H1 (cell line): ENCODE measurements around the gene FIG4. TPM values are rescaled to one million over a fixed set of nuclear protein-coding genes. Genes with fewer than 3 reads are reported as not detected.

ENCODE experiments used
- CTCF ChIA-PET: fragments of 300-600 bp; sonication (Branson Sonifier 250); formaldehyde crosslinking; loops from one replicate; lab custom pipeline; 2021; ENCODE audit not compliant: partially characterized antibody; lab: Charles Lee
- POLR2A ChIA-PET: fragments of 300-600 bp; sonication (Branson Sonifier 250); formaldehyde crosslinking; loops from one replicate; lab custom pipeline; 2021; ENCODE audit warnings: inconsistent platforms; ENCODE audit not compliant: partially characterized antibody; lab: Charles Lee
- DNase-seq, 2 experiments: peaks; one replicate each; pipeline versions ENCODE4 v3.0.0 to v3.0.0-alpha.2; 2010 to 2022; ENCODE audit warnings: low spot score in 2 of 2, low read depth in 1 of 2, mixed read lengths in 1 of 2
- FAIRE-seq: peaks from 2 replicates; lab custom pipeline; 2011; peaks lifted over from hg19 to GRCh38; lab: Jason Lieb, UNC
- H2AFZ ChIP-seq: 2 replicates; pipeline ENCODE4 v1.8.1; 2012; ENCODE audit warnings: low read length, inconsistent platforms
- H2AK5ac ChIP-seq: 2 replicates; pipeline ENCODE4 v1.6.1; 2013; ENCODE audit warnings: low read depth, low read length
- H2BK120ac ChIP-seq: replicated peaks from 2 replicates; pipeline ENCODE3; 2013; ENCODE audit warnings: low read depth, low read length, inconsistent platforms
- H2BK12ac ChIP-seq: 2 replicates; pipeline ENCODE4 v1.6.1; 2013; ENCODE audit warnings: low read depth, low read length
- H2BK15ac ChIP-seq: 2 replicates; pipeline ENCODE4 v1.6.1; 2013; ENCODE audit warnings: low read length
- H2BK20ac ChIP-seq: 2 replicates; pipeline ENCODE4 v1.6.1; 2013; ENCODE audit warnings: low read length
- H2BK5ac ChIP-seq: 2 replicates; pipeline ENCODE4 v1.6.1; 2013; ENCODE audit warnings: low read depth, low read length
- H3K14ac ChIP-seq: 2 replicates; pipeline ENCODE4 v1.6.1; 2013; ENCODE audit warnings: inconsistent platforms; ENCODE audit not compliant: insufficient read length
- H3K18ac ChIP-seq: 2 replicates; pipeline ENCODE4 v1.6.1; 2013; ENCODE audit warnings: low read length; ENCODE audit errors: extremely low read depth
- H3K23ac ChIP-seq: 2 replicates; pipeline ENCODE4 v1.6.1; 2013; ENCODE audit warnings: inconsistent platforms; ENCODE audit not compliant: insufficient read length
- H3K23me2 ChIP-seq: 2 replicates; pipeline ENCODE4 v1.6.1; 2013; ENCODE audit warnings: low read depth, low read length
- H3K27ac ChIP-seq: 2 replicates; pipeline ENCODE4 v1.6.1; 2011; ENCODE audit warnings: low read depth, low read length, inconsistent platforms
- H3K27me3 ChIP-seq, 4 experiments: replicated peaks in 1 of 4; 1 replicate in 1 of 4; 2 replicates in 3 of 4; pipeline versions ENCODE4 v1.6.1 to v1.8.1; 2011 to 2013; ENCODE audit warnings: low read length in 3 of 4, mild to moderate bottlenecking in 3 of 4, inconsistent platforms in 2 of 4, mixed read lengths in 2 of 4, moderate library complexity in 1 of 4; ENCODE audit not compliant: control insufficient read depth in 3 of 4, insufficient read depth in 3 of 4; ENCODE audit errors: extremely low read depth in 1 of 4
- H3K36me3 ChIP-seq, 4 experiments: 2 replicates each; pipeline versions ENCODE4 v1.6.1 to v1.8.1; 2011 to 2013; ENCODE audit warnings: mild to moderate bottlenecking in 4 of 4, low read length in 3 of 4, moderate library complexity in 2 of 4, control low read depth in 1 of 4, inconsistent platforms in 1 of 4; ENCODE audit not compliant: insufficient read depth in 4 of 4, control insufficient read depth in 2 of 4
- H3K4ac ChIP-seq: replicated peaks from 2 replicates; pipeline ENCODE3; 2013; ENCODE audit warnings: low read length, low read depth, mixed read lengths, inconsistent platforms; ENCODE audit not compliant: insufficient read length
- H3K4me1 ChIP-seq, 4 experiments: replicated peaks in 1 of 4; 1 replicate in 1 of 4; 2 replicates in 3 of 4; pipeline versions ENCODE4 v1.6.1 to v1.8.1; 2011 to 2013; ENCODE audit warnings: low read length in 3 of 4, inconsistent platforms in 2 of 4, mixed read lengths in 1 of 4; ENCODE audit not compliant: insufficient read depth in 4 of 4, control insufficient read depth in 3 of 4
- H3K4me2 ChIP-seq, 2 experiments: 2 replicates each; pipeline versions ENCODE4 v1.6.1 to v1.8.1; 2011 to 2013; ENCODE audit warnings: low read depth in 2 of 2, low read length in 2 of 2, control low read depth in 1 of 2, inconsistent platforms in 1 of 2, mild to moderate bottlenecking in 1 of 2; ENCODE audit not compliant: insufficient read depth in 1 of 2
- H3K4me3 ChIP-seq, 4 experiments: fragments of 200-600, 300-600 bp in 1 of 4; sonication (generic), shearing (Covaris generic), sonication (Bioruptor Twin) in 1 of 4; 2 replicates each; pipeline versions ENCODE4 v1.5.1 to v1.8.1; 2011 to 2016; ENCODE audit warnings: low read length in 4 of 4, low read depth in 3 of 4, control low read depth in 2 of 4, inconsistent platforms in 2 of 4, mild to moderate bottlenecking in 2 of 4, mixed read lengths in 1 of 4, moderate library complexity in 1 of 4; ENCODE audit not compliant: insufficient read depth in 2 of 4; ENCODE audit errors: extremely low read depth in 1 of 4
- H3K56ac ChIP-seq: replicated peaks from 2 replicates; pipeline ENCODE3; 2013; ENCODE audit warnings: low read depth, mild to moderate bottlenecking, mixed read lengths, low read length, inconsistent platforms; ENCODE audit not compliant: insufficient read length
- H3K79me1 ChIP-seq: 2 replicates; pipeline ENCODE4 v1.6.1; 2013; ENCODE audit warnings: low read depth, low read length, control low read depth
- H3K79me2 ChIP-seq, 2 experiments: 2 replicates each; pipeline versions ENCODE4 v1.6.1 to v1.8.1; 2012 to 2013; ENCODE audit warnings: low read length in 2 of 2, mild to moderate bottlenecking in 2 of 2, inconsistent platforms in 1 of 2; ENCODE audit not compliant: insufficient read depth in 2 of 2, control insufficient read depth in 1 of 2
- H3K9ac ChIP-seq, 4 experiments: replicated peaks in 1 of 4; 1 replicate in 1 of 4; 2 replicates in 3 of 4; pipeline versions ENCODE4 v1.6.1 to v1.8.1; 2011 to 2013; ENCODE audit warnings: low read depth in 3 of 4, low read length in 3 of 4, control low read depth in 2 of 4, mild to moderate bottlenecking in 2 of 4, moderate library complexity in 2 of 4, inconsistent platforms in 1 of 4; ENCODE audit errors: extremely low read depth in 1 of 4
- H3K9me3 ChIP-seq, 2 experiments: 2 replicates each; pipeline versions ENCODE4 v1.6.1 to v1.8.1; 2012 to 2013; ENCODE audit warnings: mild to moderate bottlenecking in 2 of 2, moderate library complexity in 2 of 2, control low read depth in 1 of 2, inconsistent platforms in 1 of 2, low read depth in 1 of 2, low read length in 1 of 2, mixed read lengths in 1 of 2; ENCODE audit not compliant: insufficient read depth in 2 of 2
- H4K20me1 ChIP-seq, 2 experiments: replicated peaks in 1 of 2; 2 replicates each; pipeline versions ENCODE3 to v1.8.1; 2011 to 2013; ENCODE audit warnings: inconsistent platforms in 2 of 2, low read length in 2 of 2, mild to moderate bottlenecking in 1 of 2; ENCODE audit not compliant: insufficient read depth in 2 of 2, control insufficient read depth in 1 of 2
- H4K5ac ChIP-seq: 2 replicates; pipeline ENCODE4 v1.6.1; 2013; ENCODE audit warnings: low read length, low read depth, mixed read lengths, inconsistent platforms; ENCODE audit not compliant: insufficient read length
- H4K8ac ChIP-seq: 2 replicates; pipeline ENCODE4 v1.8.0; 2013; ENCODE audit warnings: mild to moderate bottlenecking, moderate library complexity, low read length, inconsistent platforms; ENCODE audit not compliant: insufficient read depth; ENCODE audit errors: extremely low read depth
- H4K91ac ChIP-seq: replicated peaks from 2 replicates; pipeline ENCODE3; 2013; ENCODE audit warnings: low read length, mixed read lengths, inconsistent platforms; ENCODE audit not compliant: insufficient read length
- ATF2 ChIP-seq: IDR thresholded peaks from 2 replicates; pipeline ENCODE4 v1.6.1; 2012; ENCODE audit warnings: low read length, inconsistent platforms
- BCL11A ChIP-seq, 2 experiments: IDR thresholded peaks; one replicate each; pipeline ENCODE4 v1.6.1; 2011; ENCODE audit warnings: low read depth in 2 of 2, low read length in 2 of 2, mild to moderate bottlenecking in 2 of 2
- CBX8 ChIP-seq: fragments of 300-800, 300-1000 bp; sonication (generic); IDR thresholded peaks from 2 replicates; pipeline ENCODE4 v1.7.1; 2016; ENCODE audit warnings: low read depth, low read length, borderline replicate concordance
- JUND ChIP-seq: IDR thresholded peaks from 2 replicates; pipeline ENCODE4 v1.6.1; 2011; ENCODE audit warnings: mild to moderate bottlenecking, improper control_type of control experiment, low read length
- MAFK ChIP-seq: IDR thresholded peaks from 2 replicates; pipeline ENCODE4 v1.6.1; 2012; ENCODE audit warnings: low read depth, mild to moderate bottlenecking, improper control_type of control experiment, low read length
- PHF8 ChIP-seq: fragments of 200-600 bp; sonication (generic); conservative IDR thresholded peaks from 2 replicates; pipeline ENCODE4 v1.7.1; 2012; ENCODE audit warnings: low read depth, mild to moderate bottlenecking, inconsistent platforms, low read length, moderate library complexity
- POLR2AphosphoS5 ChIP-seq: IDR thresholded peaks from 2 replicates; pipeline ENCODE4 v1.6.1; 2011; ENCODE audit warnings: low read depth, low read length
- RBBP5 ChIP-seq: IDR thresholded peaks from 2 replicates; pipeline ENCODE4 v1.7.1; 2012; ENCODE audit warnings: low read depth, mild to moderate bottlenecking, inconsistent platforms, low read length, moderate library complexity, borderline replicate concordance
- RNF2 ChIP-seq: fragments of 200-900, 300-1000 bp; sonication (generic); IDR thresholded peaks from 2 replicates; pipeline ENCODE4 v1.7.1; 2016; ENCODE audit warnings: borderline replicate concordance, low read depth, mild to moderate bottlenecking, antibody characterized with exemption, low read length; ENCODE audit not compliant: poor library complexity, severe bottlenecking; ENCODE audit errors: missing control alignments
- TAF1 ChIP-seq: IDR thresholded peaks from 2 replicates; pipeline ENCODE4 v1.6.1; 2011; ENCODE audit warnings: mild to moderate bottlenecking, low read depth, low read length
- USF2 ChIP-seq: IDR thresholded peaks from 2 replicates; pipeline ENCODE4 v1.6.1; 2011; ENCODE audit warnings: low read length, improper control_type of control experiment
- polyA plus RNA-seq, 7 experiments: library from polyadenylated mRNA; depleted of rRNA in 3 of 7; stranded (reverse) in 5 of 7; unstranded in 2 of 7; fragments of >200 nt in 5 of 7; fragments of 200-250 nt in 2 of 7; gene quantifications; 1 replicate in 5 of 7; 2 replicates in 1 of 7; 4 replicates in 1 of 7; pipeline versions ENCODE4 v1.2.1 to v1.2.3, GENCODE V29; 2011 to 2013; ENCODE audit warnings: missing spikeins in 2 of 7, mixed read lengths in 2 of 7
- total RNA-seq: library from RNA; stranded (reverse); fragmentation: NEBNext Ultra II Directional; extraction: Animal tissue kit (Norgen Biotek cat#: 25700); gene quantifications from 2 replicates; pipeline ENCODE4 v1.2.1, GENCODE V29; 2021

The FIG4 gene
- total and polyA plus RNA-seq, 2 of the 8 experiments (the other 6 are each of a cell fraction or from before 2014, with no cell fraction given): 11.8 to 21.9 TPM

GRCh38 chr6:109840034-109840433, 148.9 kb downstream of the FIG4 start:
- H3K56ac ChIP-seq: no peak overlapping the region
- H3K9ac ChIP-seq: no peak overlapping the region
- FAIRE-seq: no peak

More at GRCh38 chr6:109840034-109840433, 148.9 kb downstream of the FIG4 start:
- no peak overlapping the region for H2AFZ ChIP-seq
- no peak for TF ChIP-seq CBX8
- no peak for TF ChIP-seq RNF2
- no peak for TF ChIP-seq PHF8
- no peak for TF ChIP-seq RBBP5
- TF ChIP-seq BCL11A (IDR thresholded peaks at IDR 0.05; ENCODE audit: low read depth in 2 of 2, low read length in 2 of 2): no peak
- no peak for TF ChIP-seq POLR2AphosphoS5
- TF ChIP-seq MAFK: no peak
- no peak for TF ChIP-seq JUND
- no peak for TF ChIP-seq ATF2
- TF ChIP-seq USF2: no peak
- no peak for TF ChIP-seq TAF1
- no peak overlapping the region for H4K5ac ChIP-seq
- H3K14ac ChIP-seq: no peak overlapping the region
- no peak overlapping the region for H2BK120ac ChIP-seq
- POLR2A ChIA-PET: no interaction called here
- no peak overlapping the region for H2BK15ac ChIP-seq
- H3K23ac ChIP-seq: no peak overlapping the region
- no peak for DNase-seq
- H4K91ac ChIP-seq: no peak overlapping the region
- H3K27ac ChIP-seq: no peak overlapping the region
- H3K23me2 ChIP-seq: no peaks in the 10 kb centered on the region; the same call in 1 of the 2 replicates
- no peaks in the 10 kb centered on the region for H3K36me3 ChIP-seq
- H4K8ac ChIP-seq: no peak overlapping the region
- H3K79me1 ChIP-seq: no peaks in the 10 kb centered on the region
- no peaks in the 10 kb centered on the region for H3K9me3 ChIP-seq
- H3K79me2 ChIP-seq: no peaks in the 10 kb centered on the region
- H3K18ac ChIP-seq: no peak overlapping the region
- CTCF ChIA-PET: interaction anchor here (1.3 to 2.0 kb wide), 5 partner anchors 37 to 200 kb away, joined by 3 to 7 read pairs (median 4); no protein-coding TSS in a partner anchor
- no peak overlapping the region for H2BK20ac ChIP-seq
- no peak overlapping the region for H3K4ac ChIP-seq
- H2BK5ac ChIP-seq: no peak overlapping the region
- H3K4me2 ChIP-seq: no peak overlapping the region
- H3K4me1 ChIP-seq: no peaks in the 10 kb centered on the region
- no peak overlapping the region for H2AK5ac ChIP-seq
- H3K4me3 ChIP-seq: no peak overlapping the region
- H2BK12ac ChIP-seq: no peak overlapping the region
- H4K20me1 ChIP-seq: no peaks in the 10 kb centered on the region
- no peaks in the 10 kb centered on the region for H3K27me3 ChIP-seq
